A673 (cell line): Measurements from ENCODE around the gene METTL1.

ENCODE experiments used
- CTCF ChIP-seq: fragments of 300-800, 200-600 bp; sonication (generic); conservative IDR thresholded peaks from 2 replicates; pipeline ENCODE4 v1.5.1; 2017; ENCODE audit warnings: low read depth, mild to moderate bottlenecking, antibody characterized with exemption, low read length, moderate library complexity, mixed read lengths
- EZH2 ChIP-seq: fragments of 200-600 bp; sonication (generic); IDR thresholded peaks from 2 replicates; pipeline ENCODE4 v1.6.1; 2017; ENCODE audit warnings: borderline replicate concordance, low read depth, mild to moderate bottlenecking, mixed read lengths, antibody characterized with exemption, low read length; ENCODE audit not compliant: poor library complexity, severe bottlenecking

- peak; percentile 44 for TF ChIP-seq CTCF
- no peak for TF ChIP-seq EZH2
These were observed 35.8 kb downstream of the METTL1 start for GRCh38 chr12:57735952-57736740.
